GM21825 (cell line): ENCODE results near the gene CABP1.
"Not testable (repeated sequence)": the region's sequence is repeated elsewhere in the genome, so short reads cannot be mapped to it uniquely, and the experiment has no call there.

Experiments
- ATAC-seq: cut with Tn5 transposase; IDR thresholded peaks from one replicate; pipeline ENCODE4 v1.9.1; 2021; ENCODE audit warnings: mild to moderate bottlenecking, moderate library complexity; ENCODE audit not compliant: unreplicated experiment

CABP1 gene

DNA sequence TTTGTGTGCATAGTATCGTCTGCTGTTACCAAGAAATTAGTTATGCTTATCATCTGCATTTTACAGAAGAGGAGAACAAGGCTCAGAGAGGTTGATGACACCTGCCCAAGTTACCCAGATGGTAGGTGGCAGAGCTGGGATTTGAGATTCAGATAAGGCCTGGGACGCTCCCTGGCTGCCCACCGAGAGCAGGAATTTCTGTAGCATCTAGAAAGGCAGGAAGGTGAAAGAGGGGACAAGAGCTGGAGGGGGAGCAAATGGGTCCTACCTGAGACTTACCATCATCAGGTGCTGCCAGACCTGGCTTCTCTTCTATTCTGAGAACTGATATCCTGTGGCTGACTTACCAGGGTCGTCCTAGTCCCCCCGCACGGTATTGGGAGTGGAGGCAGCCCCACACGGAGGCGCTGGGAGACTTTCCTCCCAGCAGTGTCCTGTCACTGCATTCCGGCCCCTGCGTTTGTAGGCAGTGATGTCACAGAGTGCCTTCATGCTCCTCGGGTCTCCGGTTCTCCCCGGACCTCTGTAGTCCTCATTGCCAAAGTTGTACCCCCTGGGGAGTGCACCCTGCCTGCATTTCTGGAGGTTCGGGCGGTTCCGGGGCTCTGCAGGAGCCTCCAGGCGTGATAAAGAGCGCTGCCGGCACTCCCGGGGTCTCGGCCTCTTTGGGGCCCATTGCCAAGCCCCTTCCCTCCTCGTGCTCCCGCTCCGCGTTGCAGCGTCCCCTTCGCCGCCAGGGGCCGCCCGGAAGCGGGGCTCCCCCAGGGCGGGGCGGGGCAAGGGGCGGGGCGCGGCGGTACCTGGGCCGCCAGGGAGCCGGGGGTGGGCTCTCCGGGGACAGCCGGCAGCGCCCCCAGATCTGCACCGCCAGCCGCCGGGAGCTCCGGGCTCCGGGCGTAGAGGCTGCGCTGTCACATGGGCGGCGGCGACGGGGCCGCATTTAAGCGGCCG lies at the start of gene CABP1:
CABP1 (plus strand) TSS at position 856 of the 951 bp plus-strand sequence; CDS start at position 916, 60 bp downstream.
- peak; percentile 67 for ATAC-seq

DNA sequence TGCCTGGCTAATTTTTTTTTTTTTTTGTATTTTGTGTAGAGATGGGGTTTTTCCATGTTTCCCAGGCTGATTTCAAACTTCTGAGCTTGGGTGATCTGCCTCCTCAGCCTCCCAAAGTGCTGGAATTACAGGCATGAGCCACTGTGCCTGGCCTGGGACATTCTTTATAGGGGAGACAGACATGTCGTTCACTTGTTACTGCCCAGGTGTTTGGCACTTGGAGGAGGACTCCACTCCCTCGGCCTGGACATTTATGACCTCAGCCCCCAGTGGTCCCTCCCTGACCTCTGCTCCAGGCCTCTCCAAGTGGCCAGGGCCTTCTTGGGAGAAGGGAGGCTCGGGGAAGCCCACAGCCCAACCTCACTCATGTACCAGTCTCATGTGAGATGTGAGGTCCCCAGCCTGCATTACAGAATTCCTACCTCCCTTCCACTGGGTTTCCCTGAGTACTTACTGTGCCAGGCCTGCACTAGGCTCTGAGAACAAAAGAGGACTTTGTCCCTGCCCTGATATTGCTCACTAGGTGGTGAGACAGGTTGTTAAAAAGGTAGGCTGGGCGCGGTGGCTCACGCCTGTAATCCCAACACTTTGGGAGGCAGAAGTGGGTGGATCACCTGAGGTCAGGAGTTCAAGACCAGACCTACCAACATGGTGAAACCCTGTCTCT lies 49.6 kb upstream of the CABP1 start:
- ATAC-seq: no peak

GRCh38 chr12:120592121-120593049 lies 48.0 kb upstream of the CABP1 start:
- ATAC-seq: no peak

- ATAC-seq: no peak
These were observed 43.5 kb upstream of the CABP1 start for GRCh38 chr12:120596901-120597300.

GRCh38 chr12:120597861-120598260 lies 42.6 kb upstream of the CABP1 start:
- no peak for ATAC-seq

DNA sequence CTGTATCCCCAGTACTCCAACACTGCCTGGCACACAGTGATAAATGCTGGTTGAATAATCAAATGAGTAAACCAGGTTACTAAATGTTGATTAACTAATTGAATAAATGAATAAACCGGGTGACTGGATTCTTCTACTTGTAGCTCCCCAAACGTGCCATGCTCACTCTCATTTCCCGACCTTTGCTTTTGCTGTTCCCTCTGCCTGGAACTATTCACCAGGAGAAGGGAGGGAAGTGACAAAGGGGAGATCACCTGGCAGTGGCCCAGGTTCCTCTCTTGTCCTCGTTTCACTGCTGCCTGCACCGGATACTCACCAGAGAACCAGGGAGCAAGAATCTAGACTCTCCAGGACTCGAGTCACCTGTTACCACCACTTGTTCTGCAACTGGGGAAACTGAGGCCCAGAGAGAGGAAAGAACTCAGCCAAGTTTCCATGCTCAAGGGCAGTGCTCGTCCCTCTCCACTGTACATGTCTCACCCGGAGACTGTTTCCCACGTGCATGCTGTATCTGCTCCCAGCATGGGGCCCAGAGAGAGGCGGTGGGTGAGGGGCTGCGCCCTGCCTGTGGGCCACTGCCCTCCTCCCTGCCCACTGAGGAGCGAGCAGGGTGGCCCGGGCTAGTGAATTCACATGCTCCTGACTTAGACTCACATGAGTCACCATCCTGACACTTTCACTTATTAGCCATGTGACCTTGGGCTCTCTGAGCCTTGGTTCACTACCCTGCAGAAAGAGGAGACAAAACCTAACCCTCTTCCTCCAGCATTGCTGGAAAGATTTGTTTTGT lies 41.6 kb upstream of the CABP1 start:
- ATAC-seq: no peak

- no peak for ATAC-seq
These were observed 40.5 kb upstream of the CABP1 start for GRCh38 chr12:120599672-120600552.

DNA sequence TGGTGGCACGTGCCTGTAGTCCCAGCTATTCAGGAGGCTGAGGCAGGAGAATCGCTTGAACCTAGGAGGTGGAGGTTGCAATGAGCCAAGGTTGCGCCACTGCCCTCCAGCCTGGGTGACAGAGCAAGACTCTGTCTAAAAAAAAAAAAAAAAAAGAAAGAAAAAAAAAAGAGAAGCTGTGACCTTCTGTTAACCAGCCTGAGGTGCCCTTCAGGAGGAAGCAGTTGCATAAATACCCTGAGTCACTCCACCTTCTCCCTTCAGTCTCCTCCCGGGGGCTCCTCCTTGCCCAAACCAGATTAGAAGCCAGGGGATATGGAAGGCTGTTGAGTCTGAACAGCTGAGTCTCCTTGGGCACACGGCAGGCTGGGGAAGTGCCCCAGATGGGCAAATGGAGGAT lies 38.0 kb upstream of the CABP1 start:
- ATAC-seq: not testable (repeated sequence)

DNA sequence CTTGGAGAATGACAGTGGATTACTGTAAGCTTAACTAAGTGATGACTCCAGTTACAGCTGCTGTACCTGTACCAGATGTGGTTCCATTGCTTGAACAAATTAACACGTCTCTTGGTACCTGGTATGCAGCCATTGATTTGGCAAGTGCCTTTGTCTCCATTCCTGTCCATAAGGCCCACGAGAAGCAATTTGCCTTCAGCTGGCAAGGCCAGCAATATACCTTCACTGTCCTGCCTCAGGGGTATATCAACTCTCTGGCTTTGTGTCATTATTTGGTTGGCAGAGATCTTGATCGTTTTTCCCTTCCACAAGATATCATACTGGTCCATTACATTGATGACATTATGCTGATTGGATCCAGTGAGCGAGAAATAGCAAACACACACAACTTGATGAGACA lies 29.9 kb upstream of the CABP1 start:
- no peak for ATAC-seq

DNA sequence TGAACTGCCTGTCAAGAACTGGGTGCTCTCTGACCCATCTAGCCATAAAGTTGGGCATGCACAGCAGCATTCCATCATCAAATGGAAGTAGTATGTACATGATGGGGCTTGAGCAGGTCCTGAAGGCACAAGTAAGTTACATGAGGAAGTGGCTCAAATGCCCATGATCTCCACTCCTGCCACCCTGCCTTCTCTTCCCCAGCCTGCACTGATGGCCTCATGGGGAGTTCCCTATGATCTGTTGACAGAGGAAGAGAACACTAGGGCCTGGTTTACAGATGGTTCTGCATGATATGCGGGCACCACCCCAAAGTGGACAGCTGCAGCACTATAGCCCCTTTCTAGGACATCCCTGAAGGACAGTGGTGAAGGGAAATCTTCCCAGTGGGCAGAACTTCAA lies 28.9 kb upstream of the CABP1 start:
- ATAC-seq: not testable (repeated sequence)

GRCh38 chr12:120614848-120615247 lies 25.6 kb upstream of the CABP1 start:
- ATAC-seq: no peak

DNA sequence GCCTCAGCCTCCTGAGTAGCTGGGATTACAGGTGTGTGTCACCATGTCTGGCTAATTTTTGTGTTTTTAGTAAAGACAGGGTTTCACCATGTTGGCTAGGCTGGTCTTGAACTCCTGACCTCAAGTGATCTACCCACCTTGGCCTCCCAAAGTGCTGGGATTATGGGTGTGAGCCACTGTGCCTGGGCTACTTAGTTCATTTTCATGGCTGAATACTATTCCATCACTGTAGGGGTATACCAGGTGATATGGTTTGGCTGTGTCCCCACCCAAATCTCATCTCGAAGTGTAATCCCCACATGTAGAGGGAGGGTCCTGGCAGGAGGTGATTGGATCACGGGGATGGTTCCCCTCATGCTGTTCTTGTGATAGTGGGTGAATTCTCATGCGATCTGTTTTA lies 23.2 kb upstream of the CABP1 start:
- ATAC-seq: not testable (repeated sequence)

DNA sequence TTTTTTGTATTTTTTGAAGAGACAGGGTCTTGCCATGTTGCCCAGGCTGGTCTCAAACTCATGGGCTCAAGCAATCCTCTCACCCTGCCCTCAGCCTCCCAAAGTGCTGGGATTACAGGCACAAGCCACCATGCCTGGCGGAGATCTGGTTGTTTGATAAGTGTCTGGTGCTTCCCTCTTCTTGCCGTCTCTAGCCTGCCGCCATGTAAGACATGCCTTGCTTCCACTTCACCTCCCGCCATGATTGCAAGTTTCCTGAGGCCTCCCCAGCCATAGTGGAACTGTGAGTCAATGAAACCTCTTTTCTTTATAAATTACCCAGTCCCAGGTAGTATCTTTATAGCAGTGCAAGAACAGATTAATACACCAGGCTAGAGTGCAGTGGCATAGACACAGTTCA lies 22.7 kb upstream of the CABP1 start:
- not testable (repeated sequence) for ATAC-seq

DNA sequence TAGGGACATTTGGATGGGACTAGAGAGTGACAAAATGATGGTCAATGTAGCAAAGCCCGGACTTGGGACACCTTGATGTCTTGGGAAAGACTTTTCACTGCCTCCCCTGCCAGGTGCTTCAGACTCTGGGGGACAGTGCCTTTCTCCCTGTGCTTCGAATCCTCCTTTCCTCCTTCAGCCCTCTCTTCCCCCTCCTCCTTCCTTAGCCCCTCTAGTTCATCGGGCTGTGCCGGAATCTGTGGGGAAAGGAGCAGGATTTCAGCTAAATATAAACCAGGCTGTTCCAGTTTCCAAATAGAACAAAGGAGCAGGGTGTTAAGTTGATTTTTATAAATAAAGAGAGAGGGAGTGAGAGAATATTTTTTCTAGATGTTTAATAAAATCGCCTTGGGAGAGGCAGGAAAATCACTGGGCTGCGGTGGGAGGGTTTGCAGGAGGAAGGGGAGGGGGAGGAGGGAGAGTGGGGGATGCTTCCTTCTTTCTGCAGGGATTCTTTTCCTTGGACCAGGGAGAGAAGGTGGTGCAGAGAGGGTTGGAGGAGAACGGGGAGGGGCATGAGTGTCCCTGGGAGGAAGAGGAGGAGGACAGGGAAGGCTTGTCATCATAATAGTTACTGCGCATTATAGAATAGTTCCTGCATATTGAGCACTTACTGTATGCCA lies 21.3 kb upstream of the CABP1 start:
- no peak for ATAC-seq

- ATAC-seq: no peak
These were observed 19.8 kb upstream of the CABP1 start for GRCh38 chr12:120620624-120621023.

DNA sequence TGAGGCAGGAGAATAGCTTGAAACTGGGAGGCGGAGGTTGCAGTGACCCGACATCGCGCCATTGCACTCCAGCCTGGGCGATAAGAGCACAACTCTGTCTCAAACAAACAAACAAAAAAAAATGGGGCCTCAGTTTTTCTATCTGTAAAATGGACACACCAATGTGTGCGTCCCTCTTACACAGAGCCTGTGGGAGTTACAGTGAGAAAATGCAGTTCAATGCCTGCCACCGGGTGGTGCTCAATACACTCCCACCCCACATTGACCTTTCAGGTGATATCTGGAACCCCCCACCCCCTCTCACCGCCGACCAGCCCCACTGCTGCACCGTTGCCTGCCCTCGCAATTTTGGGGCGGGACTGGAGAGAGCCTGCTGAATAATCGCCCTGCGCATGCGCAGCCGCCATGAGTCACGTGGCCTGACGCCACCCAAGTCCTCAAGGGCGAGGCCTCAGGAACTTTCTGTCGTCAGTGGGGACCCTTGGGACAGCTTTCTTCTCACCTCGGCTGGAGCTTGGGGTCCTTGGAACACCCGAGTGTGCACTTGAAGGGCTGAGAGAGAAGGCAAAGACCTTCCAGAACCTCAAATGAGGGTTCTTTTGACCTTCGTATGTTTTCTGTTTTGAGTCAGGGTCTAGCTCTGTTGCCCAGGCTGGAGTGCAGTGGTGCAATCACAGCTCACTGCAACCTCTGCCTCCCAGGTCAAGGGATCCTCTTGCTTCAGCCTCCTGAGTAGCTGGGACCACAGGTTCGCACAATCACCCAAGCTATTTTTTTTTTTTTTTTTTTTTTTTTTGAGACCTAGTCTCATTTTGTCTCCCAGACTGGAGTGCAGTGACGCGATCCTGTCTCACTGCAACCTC lies 14.6 kb upstream of the CABP1 start:
- ATAC-seq: no peak

DNA sequence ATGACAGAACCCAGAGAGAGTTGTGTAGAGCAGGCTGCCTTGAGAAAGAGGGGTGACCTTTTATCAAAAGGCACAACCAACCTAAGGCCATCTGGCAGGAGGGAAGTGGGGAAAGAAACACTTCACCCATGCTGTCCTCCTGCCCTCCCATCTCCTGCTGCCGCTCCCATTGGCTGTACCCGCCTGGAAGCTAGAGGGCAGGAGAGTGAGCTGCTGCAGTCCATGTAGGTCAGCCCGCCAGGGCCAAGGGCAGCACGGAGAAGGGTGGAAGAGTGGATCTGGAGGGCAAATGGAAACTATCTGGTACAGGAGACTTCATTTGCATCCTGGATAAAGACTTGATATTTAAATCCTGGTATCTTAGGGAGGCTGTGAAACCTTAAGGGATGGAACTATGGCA lies 11.5 kb upstream of the CABP1 start:
- no peak for ATAC-seq
